GM19240 (cell line): ENCODE data around the gene FOXD4L1.
"Not testable (repeated sequence)": the region's sequence is repeated elsewhere in the genome, so short reads cannot be mapped to it uniquely, and the experiment has no call there.

Experiments used
- DNase-seq: peaks from one replicate; pipeline ENCODE4 v3.0.0; 2011; ENCODE audit warnings: low spot score; ENCODE audit not compliant: insufficient read length

Gene FOXD4L1

GRCh38 chr2:113524986-113525385 lies 26.5 kb downstream of the FOXD4L1 start:
- not testable (repeated sequence) for DNase-seq

DNA sequence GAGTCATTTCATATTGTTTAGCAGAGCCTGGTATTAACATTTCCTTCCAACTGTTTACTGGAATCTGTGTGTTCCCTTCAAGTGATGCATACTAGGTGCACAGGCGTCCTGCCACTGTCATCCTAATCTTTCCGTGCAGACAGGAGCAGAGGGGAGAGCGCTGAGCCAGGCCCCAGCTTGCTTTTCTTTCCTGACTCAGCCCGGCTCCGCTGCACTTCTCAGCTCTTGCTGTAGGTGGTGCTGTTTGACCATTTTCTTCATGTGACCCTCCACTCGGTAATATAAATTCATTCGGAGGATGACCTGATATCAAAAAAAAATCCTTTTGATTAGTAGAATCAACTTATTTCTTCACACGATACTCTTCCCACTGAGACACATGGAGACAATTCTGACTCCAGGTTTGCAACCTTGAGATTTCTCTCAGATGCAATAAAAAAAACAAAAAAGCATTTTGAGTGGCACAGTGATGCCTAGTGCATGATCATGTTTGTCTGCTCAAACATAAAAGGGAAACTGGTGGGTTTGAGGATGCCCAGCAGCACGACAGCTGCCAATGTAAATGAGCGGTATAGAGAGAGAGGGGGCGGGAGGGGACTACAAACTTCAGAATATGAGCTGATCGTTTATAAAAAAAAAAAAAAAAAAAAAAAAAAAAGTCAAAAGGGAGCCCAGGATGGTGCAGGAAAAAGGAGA lies 29.0 kb downstream of the FOXD4L1 start:
- not testable (repeated sequence) for DNase-seq

DNA sequence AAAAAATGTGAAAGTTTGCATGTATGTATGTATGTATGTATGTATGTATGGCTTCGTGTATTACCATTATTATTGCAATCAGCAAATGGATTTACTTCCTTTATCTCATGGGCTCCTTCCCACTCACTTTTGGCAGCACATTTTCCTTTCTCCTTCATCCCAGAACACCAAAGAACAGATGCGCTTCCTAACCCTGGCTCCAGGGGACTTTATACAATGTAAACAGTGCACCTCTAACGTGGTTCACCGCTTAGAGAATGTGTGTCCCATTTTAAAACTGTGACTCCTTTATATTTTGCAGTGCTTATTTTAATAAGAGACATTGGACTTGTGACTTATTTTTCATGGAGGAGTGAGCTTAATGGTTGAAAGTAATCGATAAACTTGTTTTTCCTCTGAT lies 29.7 kb downstream of the FOXD4L1 start:
- not testable (repeated sequence) for DNase-seq

DNA sequence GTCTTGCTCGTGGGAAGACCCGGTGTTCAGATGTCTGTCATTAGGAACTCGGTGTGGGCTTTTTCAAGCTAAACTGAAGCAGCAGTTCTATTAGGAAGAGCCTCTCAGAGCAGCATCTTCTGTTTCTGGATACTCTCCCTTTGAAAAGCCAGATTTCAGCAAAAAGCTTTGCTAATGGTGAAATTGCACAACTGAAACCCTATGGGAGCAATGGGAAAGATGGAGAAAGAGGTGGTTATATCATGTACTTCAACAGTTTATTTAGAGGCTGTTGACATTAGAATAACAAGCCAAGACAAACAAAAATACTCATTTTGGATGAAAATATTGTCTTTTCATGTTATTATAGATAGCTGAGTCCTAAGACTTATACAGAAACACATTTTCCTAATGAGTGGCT lies 30.4 kb downstream of the FOXD4L1 start:
- not testable (repeated sequence) for DNase-seq

DNA sequence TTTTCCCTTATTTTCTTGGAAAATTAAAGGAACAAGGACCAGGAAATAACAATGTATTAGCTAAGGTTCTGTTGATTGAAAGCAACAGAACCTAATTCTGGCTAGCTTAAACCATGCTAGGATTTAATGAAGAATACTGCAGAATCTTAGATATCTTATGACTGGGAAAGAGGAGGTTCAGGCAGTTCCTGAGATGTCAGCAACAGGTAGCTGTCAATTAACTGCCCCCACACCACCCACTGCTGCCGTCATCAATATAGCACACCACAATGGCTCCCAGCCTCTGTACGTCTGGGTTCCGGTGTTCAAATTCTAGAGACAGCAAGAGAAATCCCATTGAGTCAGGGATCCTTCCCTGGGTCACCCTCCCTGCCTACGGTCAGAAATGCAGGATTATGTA lies 34.5 kb downstream of the FOXD4L1 start:
- DNase-seq: not testable (repeated sequence)

GRCh38 chr2:113536573-113536972 lies 38.1 kb downstream of the FOXD4L1 start:
- not testable (repeated sequence) for DNase-seq

DNA sequence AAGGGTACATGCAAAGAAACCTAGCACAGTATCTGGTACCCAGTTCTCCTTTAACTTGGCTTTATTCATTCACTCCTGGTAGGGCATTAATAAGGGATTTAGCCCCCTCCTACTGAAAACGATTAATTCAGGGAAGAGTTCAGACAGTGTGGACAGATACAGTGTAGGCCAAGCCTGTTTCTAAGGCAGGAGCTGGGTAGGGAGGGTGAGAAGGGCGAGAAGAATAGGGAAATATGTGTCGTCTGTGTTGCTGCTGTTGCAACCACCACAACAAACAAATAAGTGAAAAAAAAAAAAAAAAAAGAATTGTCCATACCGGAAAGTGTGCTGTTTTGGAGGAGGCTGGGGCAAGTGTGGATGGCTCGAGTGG lies 42.4 kb downstream of the FOXD4L1 start:
- DNase-seq: not testable (repeated sequence)

- not testable (repeated sequence) for DNase-seq
These were observed 42.9 kb downstream of the FOXD4L1 start for GRCh38 chr2:113541204-113541975.

DNA sequence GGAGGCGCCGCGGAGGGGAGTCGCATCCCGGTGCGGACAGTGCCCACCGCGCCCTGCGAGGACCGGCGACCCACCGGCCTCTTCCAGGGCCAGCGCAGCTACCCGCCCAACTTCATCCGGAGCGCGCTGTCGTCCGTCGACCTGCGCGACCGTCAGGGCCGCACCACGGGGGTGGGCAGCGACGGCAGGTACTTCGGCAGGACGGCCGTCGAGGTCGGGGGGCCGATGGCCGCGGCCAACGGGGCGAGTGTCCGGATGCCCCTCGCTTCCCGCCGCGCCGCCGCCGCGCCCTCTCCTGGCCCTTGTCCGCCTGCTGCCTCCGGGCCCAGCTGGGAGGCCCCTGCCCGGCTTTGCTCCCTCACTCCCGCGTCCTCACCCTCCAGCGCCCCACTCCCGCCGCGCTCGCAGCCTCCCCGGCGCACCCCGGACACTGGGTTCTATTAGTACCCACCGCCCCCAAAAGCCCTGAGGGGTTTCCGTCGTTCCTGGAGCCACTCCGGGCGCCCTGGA lies 43.6 kb downstream of the FOXD4L1 start:
- not testable (repeated sequence) for DNase-seq

DNA sequence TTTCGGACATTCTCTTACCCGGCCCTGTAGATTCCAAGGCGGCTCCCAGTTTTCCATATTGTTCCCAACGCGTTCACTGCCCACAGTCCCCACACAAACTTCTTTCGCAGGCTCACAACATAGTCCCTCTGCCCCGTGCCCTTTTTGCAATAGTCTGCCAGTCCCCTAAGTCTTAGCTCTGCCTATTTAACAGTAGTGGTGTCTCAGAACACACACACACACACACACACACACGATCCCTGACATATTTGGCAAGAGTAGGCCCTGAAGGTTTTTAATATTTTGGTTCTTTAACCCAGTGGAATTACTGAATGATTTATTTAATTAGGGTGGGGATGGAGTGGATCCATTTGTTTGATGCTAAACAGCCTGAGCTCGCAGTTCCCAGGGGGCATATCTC lies 44.1 kb downstream of the FOXD4L1 start:
- not testable (repeated sequence) for DNase-seq
